Measurements from ENCODE around the gene OR5M3.

Gene OR5M3

GRCh38 chr11:56473252-56473651, at the start of gene OR5M3:
Gene OR5M3 (minus strand): TSS chr11:56473352. CDS start chr11:56470497, 2,855 bp downstream.
- DNase-seq = no peak

GRCh38 chr11:56522008-56522407, 48.9 kb upstream of the OR5M3 start:
- peak; percentile 3 for DNase-seq

GRCh38 chr11:56513280-56513679, 40.1 kb upstream of the OR5M3 start:
- DNase-seq = no peak

- no peak for DNase-seq
These were observed 36.3 kb upstream of the OR5M3 start for GRCh38 chr11:56509439-56509838.

GRCh38 chr11:56497010-56497409, 23.9 kb upstream of the OR5M3 start:
- no peak for DNase-seq

- DNase-seq = no peak
These were observed 22.0 kb upstream of the OR5M3 start for GRCh38 chr11:56495117-56495516.

GRCh38 chr11:56491270-56491669, 18.1 kb upstream of the OR5M3 start, which contains the start of gene OR5M8:
Gene OR5M8 (minus strand): TSS chr11:56491370. CDS start chr11:56491370, 0 bp downstream.
- no peak for DNase-seq

GRCh38 chr11:56486801-56487200, 13.6 kb upstream of the OR5M3 start:
- no peak for DNase-seq

- DNase-seq = no peak
These were observed 1.6 kb upstream of the OR5M3 start for GRCh38 chr11:56474729-56475235.

GRCh38 chr11:56457076-56457475, 16.1 kb downstream of the OR5M3 start:
- DNase-seq = no peak

GRCh38 chr11:56453521-56453920, 19.6 kb downstream of the OR5M3 start:
- DNase-seq = no peak

Measured in NCI-H748 treated with DMSO at 0.1 percent for 48 hours (cell line).